ENCODE results near the gene CREB3L1.

The CREB3L1 gene

DNA sequence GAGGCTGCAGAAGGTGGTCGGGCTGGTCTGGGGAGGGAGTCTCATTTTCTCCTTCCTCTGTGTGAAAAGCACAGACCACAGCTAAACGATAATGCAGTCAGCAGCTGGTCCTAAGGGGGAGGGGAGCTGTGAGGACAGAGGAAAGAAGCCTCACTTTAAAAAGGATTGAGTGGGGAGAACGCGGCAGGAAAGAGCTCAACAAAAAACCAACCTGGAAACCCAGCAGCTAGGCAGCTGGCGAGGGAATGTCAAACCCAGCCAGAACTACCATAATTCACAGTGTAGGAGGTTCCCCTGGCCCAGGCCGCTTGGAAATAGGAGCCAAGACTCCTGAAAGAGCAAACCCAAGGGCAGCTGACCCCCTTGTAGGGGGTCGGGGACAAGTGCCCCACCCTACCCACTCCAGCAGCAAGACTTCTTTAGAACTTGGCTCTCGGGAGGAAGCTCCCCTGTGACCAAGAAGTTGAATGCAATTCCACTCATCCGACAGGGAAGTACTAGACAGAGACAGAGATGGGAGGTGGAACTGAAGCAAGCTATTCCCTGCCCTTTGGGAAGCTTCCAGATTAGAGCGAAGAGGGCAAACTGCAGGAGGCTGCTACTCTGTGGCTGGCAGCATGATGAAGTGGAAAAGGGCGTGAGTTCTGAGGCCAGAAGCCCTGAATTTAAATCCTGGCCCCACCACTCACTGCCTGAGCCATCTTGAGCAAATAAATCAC is 53.3 kb downstream of the CREB3L1 start:
- TF ChIP-seq, protein P1, sequence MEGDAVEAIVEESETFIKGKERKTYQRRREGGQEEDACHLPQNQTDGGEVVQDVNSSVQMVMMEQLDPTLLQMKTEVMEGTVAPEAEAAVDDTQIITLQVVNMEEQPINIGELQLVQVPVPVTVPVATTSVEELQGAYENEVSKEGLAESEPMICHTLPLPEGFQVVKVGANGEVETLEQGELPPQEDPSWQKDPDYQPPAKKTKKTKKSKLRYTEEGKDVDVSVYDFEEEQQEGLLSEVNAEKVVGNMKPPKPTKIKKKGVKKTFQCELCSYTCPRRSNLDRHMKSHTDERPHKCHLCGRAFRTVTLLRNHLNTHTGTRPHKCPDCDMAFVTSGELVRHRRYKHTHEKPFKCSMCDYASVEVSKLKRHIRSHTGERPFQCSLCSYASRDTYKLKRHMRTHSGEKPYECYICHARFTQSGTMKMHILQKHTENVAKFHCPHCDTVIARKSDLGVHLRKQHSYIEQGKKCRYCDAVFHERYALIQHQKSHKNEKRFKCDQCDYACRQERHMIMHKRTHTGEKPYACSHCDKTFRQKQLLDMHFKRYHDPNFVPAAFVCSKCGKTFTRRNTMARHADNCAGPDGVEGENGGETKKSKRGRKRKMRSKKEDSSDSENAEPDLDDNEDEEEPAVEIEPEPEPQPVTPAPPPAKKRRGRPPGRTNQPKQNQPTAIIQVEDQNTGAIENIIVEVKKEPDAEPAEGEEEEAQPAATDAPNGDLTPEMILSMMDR (IDR thresholded peaks at IDR 0.05; ENCODE audit: borderline replicate concordance, insufficient read depth, low read depth, low read length) = no peak
- H3K4me3 ChIP-seq (ENCODE audit: low read depth, low read length) = no peak overlapping the region

DNA sequence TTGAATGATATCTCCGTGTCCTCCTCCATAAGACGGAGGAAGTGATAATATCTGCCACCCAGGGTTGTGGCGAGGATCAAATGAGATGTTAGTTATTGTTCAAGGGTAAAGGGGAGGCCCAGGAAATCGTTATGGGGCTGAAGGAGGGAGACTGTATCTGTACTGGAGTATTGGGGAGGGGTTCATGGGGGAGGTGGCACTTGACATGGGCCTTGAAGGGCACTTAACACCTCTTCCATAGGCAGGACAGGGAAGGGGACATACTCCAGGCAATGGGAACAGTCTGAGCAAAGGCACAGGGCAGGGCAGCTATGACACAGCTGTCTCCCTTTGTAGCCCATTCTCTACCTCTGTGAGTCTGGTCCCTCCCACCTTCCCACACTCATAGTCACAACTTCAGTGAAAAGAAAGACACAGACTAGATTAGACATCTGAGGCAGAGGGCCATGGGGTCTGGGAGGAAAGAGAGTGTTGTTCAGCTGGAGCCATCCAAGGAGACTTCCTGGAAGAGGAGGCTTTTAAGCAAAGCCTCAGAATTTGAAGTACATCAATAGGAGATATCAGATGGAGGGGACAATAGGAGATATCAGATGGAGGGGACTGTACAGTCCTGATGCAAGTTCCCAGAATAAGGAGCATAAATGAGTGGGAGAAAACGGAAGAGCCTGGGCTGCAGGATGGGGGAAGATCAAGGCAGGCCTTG is 54.0 kb downstream of the CREB3L1 start:
- TF ChIP-seq, protein P1 (IDR thresholded peaks at IDR 0.05; ENCODE audit: borderline replicate concordance, insufficient read depth, low read depth, low read length) = no peak
- H3K4me3 ChIP-seq (ENCODE audit: low read depth, low read length) = no peak overlapping the region

GRCh38 chr11:46332093-46332567 is 54.7 kb downstream of the CREB3L1 start:
- no peak overlapping the region for H3K4me3 ChIP-seq (ENCODE audit: low read depth, low read length)
- TF ChIP-seq, protein P1 (IDR thresholded peaks at IDR 0.05; ENCODE audit: borderline replicate concordance, insufficient read depth, low read depth, low read length) = no peak

- TF ChIP-seq, protein P1 (IDR thresholded peaks at IDR 0.05; ENCODE audit: borderline replicate concordance, insufficient read depth, low read depth, low read length) = no peak
- H3K4me3 ChIP-seq (ENCODE audit: low read depth, low read length) = no peak overlapping the region
Observed at GRCh38 chr11:46332568-46333393, 55.3 kb downstream of the CREB3L1 start.

- TF ChIP-seq, protein P1 (IDR thresholded peaks at IDR 0.05; ENCODE audit: borderline replicate concordance, insufficient read depth, low read depth, low read length) = no peak
- no peak overlapping the region for H3K4me3 ChIP-seq (ENCODE audit: low read depth, low read length)
Observed at GRCh38 chr11:46333394-46333947, 56.0 kb downstream of the CREB3L1 start.

DNA sequence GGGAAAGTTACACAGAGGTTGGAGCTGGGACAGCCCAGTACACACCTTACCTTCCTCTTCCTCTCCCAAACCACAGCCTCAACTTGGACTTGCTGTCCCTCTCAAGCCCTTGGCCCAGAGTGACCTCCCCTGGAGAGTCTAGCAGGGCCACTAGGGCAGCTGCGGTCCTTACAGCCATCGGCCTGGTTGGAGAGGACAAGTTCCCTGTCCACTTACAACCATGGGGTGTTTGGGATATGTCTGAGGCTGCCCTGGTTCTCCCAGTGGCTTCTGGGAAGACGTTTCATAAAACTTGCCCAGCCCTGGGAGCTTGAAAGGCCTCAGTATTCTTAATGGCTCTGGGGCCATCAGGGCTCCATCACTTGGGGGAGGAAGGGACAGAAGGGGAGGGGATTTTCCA is 56.7 kb downstream of the CREB3L1 start:
- TF ChIP-seq, protein P1 (IDR thresholded peaks at IDR 0.05; ENCODE audit: borderline replicate concordance, insufficient read depth, low read depth, low read length) = no peak
- H3K4me3 ChIP-seq (ENCODE audit: low read depth, low read length) = no peak overlapping the region
